ENCODE results near the gene KNTC1.

GRCh38 chr12:122483969-122484368 lies 43.1 kb upstream of the KNTC1 start:
- TF ChIP-seq CTCF (tag by site-specific recombination; IDR thresholded peaks at IDR 0.05) = no peak
- no peak for TF ChIP-seq ZNF544 (tag by site-specific recombination; IDR thresholded peaks at IDR 0.05)
- TF ChIP-seq ZNF114 (tag by site-specific recombination; IDR thresholded peaks at IDR 0.05) = no peak
- TF ChIP-seq BCL6B (tag by site-specific recombination; IDR thresholded peaks at IDR 0.05) = no peak
